Prostate gland (tissue), 2 donors: Measurements from ENCODE around the gene AGER.

Source experiments
- POLR2A ChIP-seq: fragments of 450-650 bp; IDR thresholded peaks from one replicate; pipeline ENCODE4 v1.6.1; 2016; ENCODE audit warnings: antibody characterized with exemption, mild to moderate bottlenecking
- POLR2AphosphoS5 ChIP-seq: sonication (generic); formaldehyde crosslinking; IDR thresholded peaks from one replicate; pipeline ENCODE4 v1.6.1; 2017; ENCODE audit warnings: antibody characterized with exemption
- TF ChIP-seq, protein P1 (sequence below), 4 experiments: fragments of 200-600 bp in 2 of 4; fragments of 450-650 bp in 2 of 4; sonication (generic) in 2 of 4; IDR thresholded peaks; 1 replicate in 3 of 4; 2 replicates in 1 of 4; pipeline ENCODE4 v1.5.1; 2016 to 2019; ENCODE audit warnings: antibody characterized with exemption in 4 of 4, mild to moderate bottlenecking in 2 of 4, moderate library complexity in 2 of 4

DNA sequence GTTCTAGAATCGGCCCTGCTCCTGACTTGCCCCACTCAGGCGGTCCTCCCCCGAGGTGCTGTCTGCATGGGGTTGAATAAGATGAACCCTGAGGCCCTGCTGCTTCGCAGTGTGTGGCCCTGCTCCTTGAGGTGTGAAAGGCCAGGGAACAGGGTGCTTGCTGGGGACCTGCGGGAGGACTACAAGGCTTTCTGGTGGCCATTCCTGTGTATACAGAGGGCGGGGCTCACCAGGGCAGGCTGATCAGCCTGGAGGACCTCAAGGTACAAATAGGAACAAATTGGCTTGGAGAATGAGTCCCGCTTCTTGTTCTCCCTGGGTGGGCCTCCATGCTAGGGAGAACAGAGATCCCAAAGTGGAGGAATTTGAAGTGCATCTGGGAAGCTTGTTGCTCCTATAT is 34.1 kb upstream of the AGER start:
- TF ChIP-seq, protein P1, sequence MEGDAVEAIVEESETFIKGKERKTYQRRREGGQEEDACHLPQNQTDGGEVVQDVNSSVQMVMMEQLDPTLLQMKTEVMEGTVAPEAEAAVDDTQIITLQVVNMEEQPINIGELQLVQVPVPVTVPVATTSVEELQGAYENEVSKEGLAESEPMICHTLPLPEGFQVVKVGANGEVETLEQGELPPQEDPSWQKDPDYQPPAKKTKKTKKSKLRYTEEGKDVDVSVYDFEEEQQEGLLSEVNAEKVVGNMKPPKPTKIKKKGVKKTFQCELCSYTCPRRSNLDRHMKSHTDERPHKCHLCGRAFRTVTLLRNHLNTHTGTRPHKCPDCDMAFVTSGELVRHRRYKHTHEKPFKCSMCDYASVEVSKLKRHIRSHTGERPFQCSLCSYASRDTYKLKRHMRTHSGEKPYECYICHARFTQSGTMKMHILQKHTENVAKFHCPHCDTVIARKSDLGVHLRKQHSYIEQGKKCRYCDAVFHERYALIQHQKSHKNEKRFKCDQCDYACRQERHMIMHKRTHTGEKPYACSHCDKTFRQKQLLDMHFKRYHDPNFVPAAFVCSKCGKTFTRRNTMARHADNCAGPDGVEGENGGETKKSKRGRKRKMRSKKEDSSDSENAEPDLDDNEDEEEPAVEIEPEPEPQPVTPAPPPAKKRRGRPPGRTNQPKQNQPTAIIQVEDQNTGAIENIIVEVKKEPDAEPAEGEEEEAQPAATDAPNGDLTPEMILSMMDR (IDR thresholded peaks at IDR 0.05): no peak
- TF ChIP-seq POLR2AphosphoS5 (no peak), POLR2A (no peak)
